Activated CD4-positive, alpha-beta memory T cell treated with anti-CD3 and anti-CD28 coated beads, Interleukin-2, amount 10 ng/mL, durations not matched to agents 7 days and 5 days (primary cell): ENCODE data around the gene SPOCK1. TPM values are rescaled to one million over a fixed set of nuclear protein-coding genes. Genes with fewer than 3 reads are reported as not detected.
"Not testable (repeated sequence)": the region's sequence is repeated elsewhere in the genome, so short reads cannot be mapped to it uniquely, and the experiment has no call there.

Experiments
- CTCF ChIA-PET: fragments of 350-600 bp; sonication (Branson Sonifier 250); formaldehyde crosslinking; loops from one replicate; lab custom pipeline; 2021; ENCODE audit warnings: antibody characterized with exemption, inconsistent platforms; lab: Charles Lee
- POLR2A ChIA-PET: fragments of 350-600 bp; sonication (Branson Sonifier 250); formaldehyde crosslinking; loops from one replicate; lab custom pipeline; 2021; ENCODE audit warnings: antibody characterized with exemption; lab: Charles Lee
- DNase-seq: peaks from one replicate; pipeline ENCODE4 v3.0.0-alpha.2; 2020
- H3K27ac Mint-ChIP-seq: one replicate; pipeline ENCODE4 v1.8.0; 2021; ENCODE audit warnings: mild to moderate bottlenecking, mixed read lengths
- H3K27me3 Mint-ChIP-seq: one replicate; pipeline ENCODE4 v1.8.0; 2021; ENCODE audit warnings: mixed read lengths
- H3K36me3 Mint-ChIP-seq: one replicate; pipeline ENCODE4 v1.8.0; 2021; ENCODE audit warnings: low read depth, mixed read lengths
- H3K4me1 Mint-ChIP-seq: one replicate; pipeline ENCODE4 v1.8.0; 2021; ENCODE audit warnings: mixed read lengths
- H3K4me3 Mint-ChIP-seq: one replicate; pipeline ENCODE4 v1.8.0; 2021; ENCODE audit warnings: mild to moderate bottlenecking, mixed read lengths
- H3K9me3 Mint-ChIP-seq: one replicate; pipeline ENCODE4 v1.8.0; 2021; ENCODE audit warnings: mixed read lengths
- total RNA-seq, 2 experiments: library from RNA; stranded (reverse); gene quantifications; one replicate each; pipeline ENCODE4 v1.2.3, GENCODE V29; 2021

SPOCK1 gene
- under 1 TPM; 0.73 to 0.86 TPM for total RNA-seq

DNA sequence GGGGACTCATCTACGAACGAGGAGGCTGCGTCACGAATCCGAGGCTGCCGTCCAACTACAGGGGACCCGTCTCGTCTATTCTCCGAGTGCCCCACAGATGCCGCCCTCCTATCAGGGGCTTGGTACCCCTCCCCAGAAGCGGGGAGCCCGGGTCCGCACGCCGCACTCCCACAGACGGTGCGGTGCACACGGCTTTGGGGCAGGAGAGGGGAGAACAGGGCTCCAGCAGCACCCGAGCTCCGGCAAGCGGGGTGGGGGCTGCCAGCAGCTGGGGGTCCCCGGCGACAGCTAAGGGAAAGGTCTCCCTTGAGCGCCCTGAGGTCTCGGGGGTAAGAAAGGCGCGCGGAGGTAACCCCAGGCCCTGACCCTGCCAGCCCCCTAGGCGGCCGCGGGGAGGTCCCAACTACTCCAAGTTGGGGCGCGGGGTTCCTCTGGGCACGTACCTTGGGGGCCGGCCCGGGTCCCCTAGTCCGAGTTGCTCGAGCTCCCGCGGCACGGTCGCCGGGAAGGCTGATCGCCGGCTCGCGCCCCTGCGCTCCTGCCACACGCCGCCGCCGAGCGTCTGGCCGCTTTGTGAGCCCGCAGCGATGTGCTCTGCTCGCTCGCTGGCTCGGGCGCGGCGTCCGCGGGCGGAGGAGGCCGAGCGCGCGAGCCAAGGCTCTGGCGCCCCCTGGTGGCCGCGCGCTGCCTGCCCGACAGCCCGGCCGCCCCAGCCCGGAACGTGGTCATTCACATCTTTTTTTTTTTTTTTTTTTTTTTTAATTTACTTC, at the start of gene SPOCK1:
Gene SPOCK1, minus strand, starts transcription at position 591 of the 770 bp plus-strand sequence.
- Mint-ChIP-seq H3K4me3 (no peak within 1 kb of the TSS), H3K4me1 (no peaks in the 10 kb centered on the region), H3K27me3 (peaks cover 27% of the 10 kb centered on the region), H3K9me3 (no peaks in the 10 kb centered on the region), H3K36me3 (no peaks in the 10 kb centered on the region), H3K27ac (no peak within 1 kb of the TSS)
- ChIA-PET CTCF (interaction anchor here (0.7 to 6.5 kb wide), 3 partner anchors 154 to 180 kb away, joined by 3 to 46 read pairs (median 5); no protein-coding TSS in a partner anchor), POLR2A (no interaction called here)
- DNase-seq: peak; percentile 64

DNA sequence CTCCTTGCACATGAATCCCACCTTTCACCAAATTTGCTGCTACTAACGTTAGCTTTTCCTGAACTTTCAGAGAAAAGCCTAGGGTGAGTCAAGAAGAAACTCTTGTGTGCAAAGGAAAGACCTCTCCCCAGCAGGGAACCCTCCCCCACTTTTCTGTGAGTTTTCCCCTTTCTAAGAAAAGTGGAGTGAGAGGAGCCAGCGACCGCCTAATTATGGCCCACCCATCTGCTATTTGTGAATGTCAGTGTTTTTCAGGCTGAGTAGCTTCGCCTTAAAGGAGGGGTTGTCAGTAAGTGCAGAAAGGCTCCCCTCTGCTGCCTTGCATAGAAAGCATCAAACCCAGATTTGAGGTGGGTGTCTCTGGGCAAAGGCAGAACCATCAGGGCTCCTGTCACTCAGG, 46.8 kb upstream of the SPOCK1 start:
- Mint-ChIP-seq H3K36me3 (no peaks in the 10 kb centered on the region), H3K27ac (no peak overlapping the region), H3K27me3 (peaks cover 13% of the 10 kb centered on the region), H3K4me1 (no peaks in the 10 kb centered on the region), H3K4me3 (no peak overlapping the region), H3K9me3 (peaks cover 2% of the 10 kb centered on the region)
- no peak for DNase-seq
- POLR2A ChIA-PET: no interaction called here
- CTCF ChIA-PET: no interaction called here

DNA sequence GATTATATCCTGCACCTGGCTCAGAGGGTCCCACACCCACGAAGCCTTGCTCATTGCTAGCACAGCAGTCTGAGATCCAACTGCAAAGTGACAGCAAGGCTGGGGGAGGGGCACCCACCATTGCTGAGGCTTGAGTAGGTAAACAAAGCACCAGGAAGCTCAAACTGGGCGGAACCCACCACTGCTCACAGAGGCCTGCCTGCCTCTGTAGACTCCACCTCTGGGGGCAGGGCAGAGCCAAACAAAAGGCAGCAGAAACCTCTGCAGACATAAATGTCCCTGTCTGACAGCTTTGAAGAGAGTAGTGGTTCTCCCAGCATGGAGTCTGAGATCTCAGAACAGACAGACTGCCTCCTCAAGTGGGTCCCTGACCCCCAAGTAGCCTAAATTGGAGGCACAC, 36.3 kb upstream of the SPOCK1 start:
- H3K27me3 Mint-ChIP-seq, H3K27ac Mint-ChIP-seq, CTCF ChIA-PET, H3K4me3 Mint-ChIP-seq, DNase-seq, POLR2A ChIA-PET, H3K9me3 Mint-ChIP-seq, H3K4me1 Mint-ChIP-seq, H3K36me3 Mint-ChIP-seq: not testable (repeated sequence)

DNA sequence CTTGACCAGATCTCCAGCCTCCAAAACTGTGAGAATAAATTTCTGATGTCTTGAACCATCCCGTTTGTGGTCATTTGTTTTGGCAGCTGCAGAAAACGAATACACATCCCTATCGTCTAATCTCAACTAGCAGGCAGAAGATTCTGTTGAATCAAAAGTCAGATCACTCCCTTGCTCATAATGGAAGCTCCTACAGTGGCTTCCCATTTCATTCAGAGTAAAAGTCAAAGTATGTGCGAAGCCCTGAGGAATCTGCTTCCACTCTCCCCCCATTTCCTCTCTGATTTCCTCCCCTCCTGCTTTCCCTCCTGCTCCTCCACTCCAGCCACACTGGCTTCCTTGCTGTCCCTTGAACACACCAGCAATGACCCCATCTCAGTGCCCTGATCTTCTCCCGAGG, 34.8 kb upstream of the SPOCK1 start:
- H3K27me3 Mint-ChIP-seq: no peaks in the 10 kb centered on the region
- POLR2A ChIA-PET: no interaction called here
- H3K36me3 Mint-ChIP-seq: no peaks in the 10 kb centered on the region
- no peak overlapping the region for H3K27ac Mint-ChIP-seq
- H3K9me3 Mint-ChIP-seq: peaks cover 2% of the 10 kb centered on the region
- no peak for DNase-seq
- no peak overlapping the region for H3K4me3 Mint-ChIP-seq
- CTCF ChIA-PET: no interaction called here
- no peaks in the 10 kb centered on the region for H3K4me1 Mint-ChIP-seq

DNA sequence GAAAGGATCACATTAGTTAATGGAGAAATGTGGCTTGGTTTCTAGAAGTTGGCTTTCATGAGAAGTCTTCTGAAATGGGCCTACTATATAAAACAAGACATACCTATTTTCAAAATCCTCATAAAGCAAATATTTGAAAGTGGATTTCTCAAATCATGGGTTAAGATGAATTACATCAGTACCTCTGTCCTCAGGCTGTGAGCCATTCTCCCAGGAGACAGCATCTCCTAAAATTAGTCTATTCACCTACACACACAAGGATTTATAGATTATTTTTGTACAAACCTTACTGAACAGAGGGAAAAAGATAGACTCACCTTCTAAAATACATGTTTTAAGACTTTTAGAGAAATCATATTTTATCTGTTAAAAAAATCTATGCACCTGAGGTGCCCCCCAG, 32.1 kb upstream of the SPOCK1 start:
- Mint-ChIP-seq H3K36me3 (no peaks in the 10 kb centered on the region), H3K27me3 (no peaks in the 10 kb centered on the region), H3K27ac (no peak overlapping the region), H3K9me3 (peaks cover under 1% of the 10 kb centered on the region), H3K4me1 (no peaks in the 10 kb centered on the region), H3K4me3 (no peak overlapping the region)
- CTCF ChIA-PET: no interaction called here
- no peak for DNase-seq
- POLR2A ChIA-PET: no interaction called here

DNA sequence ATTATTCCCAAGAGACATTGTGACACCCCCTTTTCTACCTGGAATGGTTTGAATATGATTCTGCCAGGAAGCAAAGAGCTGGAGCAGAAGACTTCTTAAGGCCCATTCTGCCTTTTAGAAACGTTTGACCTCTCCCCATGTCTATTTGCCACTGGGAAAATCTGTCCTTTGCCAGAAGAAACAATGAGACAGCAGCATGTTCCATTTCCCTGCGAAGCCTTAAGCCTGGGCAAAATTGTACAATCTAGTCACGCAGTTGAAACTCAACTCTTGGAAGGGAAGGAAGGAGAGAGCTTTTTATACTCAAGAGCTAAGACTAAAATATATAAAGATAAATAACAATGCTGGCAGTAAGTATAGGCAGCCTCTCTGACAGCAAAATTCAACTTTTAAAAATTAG, 22.1 kb upstream of the SPOCK1 start:
- H3K27me3 Mint-ChIP-seq: peaks cover 3% of the 10 kb centered on the region
- DNase-seq: no peak
- H3K36me3 Mint-ChIP-seq: no peaks in the 10 kb centered on the region
- no peak overlapping the region for H3K4me3 Mint-ChIP-seq
- ChIA-PET POLR2A (no interaction called here), CTCF (no interaction called here)
- H3K27ac Mint-ChIP-seq: no peak overlapping the region
- no peaks in the 10 kb centered on the region for H3K4me1 Mint-ChIP-seq
- no peaks in the 10 kb centered on the region for H3K9me3 Mint-ChIP-seq

DNA sequence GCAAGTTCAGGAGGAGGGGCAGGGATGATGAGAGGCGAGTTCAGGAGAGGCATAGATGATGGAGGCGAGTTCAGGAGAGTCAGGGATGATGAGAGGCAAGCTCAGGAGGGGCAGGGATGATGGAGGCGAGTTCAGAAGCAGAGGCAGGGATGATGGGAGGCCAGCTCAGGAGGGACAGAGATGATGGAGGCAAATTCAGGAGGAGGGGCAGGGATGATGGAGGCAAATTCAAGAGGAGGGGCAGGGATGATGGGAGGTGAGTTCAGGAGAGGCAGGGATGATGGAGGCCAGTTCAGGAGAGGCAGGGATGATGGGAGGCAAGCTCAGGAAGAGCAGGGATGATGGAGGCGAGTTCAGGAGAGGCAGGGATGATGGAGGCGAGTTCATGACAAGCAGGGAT, 17.8 kb upstream of the SPOCK1 start:
- no peaks in the 10 kb centered on the region for H3K4me1 Mint-ChIP-seq
- POLR2A ChIA-PET: no interaction called here
- no peak overlapping the region for H3K4me3 Mint-ChIP-seq
- H3K9me3 Mint-ChIP-seq: no peaks in the 10 kb centered on the region
- H3K27ac Mint-ChIP-seq: no peak overlapping the region
- peaks cover 2% of the 10 kb centered on the region for H3K27me3 Mint-ChIP-seq
- DNase-seq: no peak
- H3K36me3 Mint-ChIP-seq: no peaks in the 10 kb centered on the region
- CTCF ChIA-PET: no interaction called here

DNA sequence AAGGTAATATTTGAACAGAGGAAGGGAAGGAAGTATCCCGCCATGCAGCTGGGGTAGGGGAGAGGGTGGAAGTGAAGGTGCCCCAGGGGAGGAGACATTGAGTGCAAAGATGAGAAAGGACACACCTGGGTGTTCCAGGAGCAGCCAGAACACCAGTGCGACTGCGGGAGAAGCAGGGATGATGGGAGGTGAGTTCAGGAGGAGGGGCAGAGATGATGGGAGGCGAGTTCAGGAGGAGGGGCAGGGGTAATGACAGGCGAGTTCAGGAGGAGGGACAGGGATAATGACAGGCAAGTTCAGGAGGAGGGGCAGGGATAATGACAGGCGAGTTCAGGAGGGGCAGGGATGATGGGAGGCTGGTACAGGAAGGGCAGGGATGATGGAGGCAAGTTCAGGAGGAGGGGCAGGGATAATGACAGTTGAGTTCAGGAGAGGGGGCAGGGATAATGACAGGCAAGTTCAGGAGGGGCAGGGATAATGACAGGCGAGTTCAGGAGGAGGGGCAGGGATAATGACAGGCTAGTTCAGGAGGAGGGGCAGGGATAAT, 17.2 kb upstream of the SPOCK1 start:
- H3K9me3 Mint-ChIP-seq: no peaks in the 10 kb centered on the region
- no peaks in the 10 kb centered on the region for H3K4me1 Mint-ChIP-seq
- no peak overlapping the region for H3K27ac Mint-ChIP-seq
- ChIA-PET POLR2A (no interaction called here), CTCF (no interaction called here)
- H3K27me3 Mint-ChIP-seq: peaks cover 6% of the 10 kb centered on the region
- H3K4me3 Mint-ChIP-seq: no peak overlapping the region
- no peaks in the 10 kb centered on the region for H3K36me3 Mint-ChIP-seq
- DNase-seq: no peak

DNA sequence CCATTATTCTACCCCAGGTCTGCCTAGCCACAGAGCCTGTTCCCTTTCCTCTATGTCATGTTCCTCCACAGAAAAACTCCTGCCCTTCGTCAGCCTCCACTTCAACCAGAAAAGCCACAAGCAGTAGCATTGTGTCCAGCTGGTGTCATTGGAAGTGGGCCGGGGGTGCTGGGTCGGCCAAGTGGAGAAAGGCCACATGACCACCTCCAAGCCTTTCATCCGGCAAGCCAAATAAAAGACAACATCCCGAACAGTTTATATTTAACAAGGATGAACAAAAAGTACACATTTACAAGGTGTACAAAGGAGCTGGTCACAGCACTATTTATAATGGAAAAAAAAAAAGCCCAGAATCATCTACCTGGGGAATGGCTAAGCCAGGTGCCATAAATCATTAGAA, 16.1 kb upstream of the SPOCK1 start:
- Mint-ChIP-seq H3K4me1 (no peaks in the 10 kb centered on the region), H3K9me3 (no peaks in the 10 kb centered on the region), H3K27me3 (peaks cover 7% of the 10 kb centered on the region), H3K27ac (no peak overlapping the region), H3K4me3 (no peak overlapping the region), H3K36me3 (no peaks in the 10 kb centered on the region)
- no peak for DNase-seq
- ChIA-PET POLR2A (no interaction called here), CTCF (no interaction called here)

DNA sequence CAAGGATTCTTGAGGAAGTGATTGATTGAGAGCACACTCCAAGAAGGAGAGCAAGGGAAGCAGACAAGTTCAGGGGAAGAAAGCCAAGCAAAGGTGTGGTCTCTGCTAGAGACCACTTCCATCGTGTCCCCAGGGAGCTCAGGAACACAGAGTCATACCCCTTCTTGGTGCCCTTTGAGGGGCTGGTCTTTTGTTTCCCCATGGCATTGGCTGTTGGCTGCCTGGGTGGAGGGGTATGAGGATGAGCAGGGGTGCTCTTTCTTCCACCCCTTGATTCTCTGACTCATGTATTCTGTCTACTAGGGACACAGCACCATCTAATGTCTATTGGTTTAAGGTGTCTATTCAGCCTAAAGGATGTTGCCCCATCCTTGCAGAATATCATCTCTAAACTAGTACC, 11.5 kb upstream of the SPOCK1 start:
- Mint-ChIP-seq H3K9me3 (no peaks in the 10 kb centered on the region), H3K27me3 (peaks cover 10% of the 10 kb centered on the region), H3K4me3 (no peak overlapping the region), H3K36me3 (no peaks in the 10 kb centered on the region), H3K27ac (no peak overlapping the region), H3K4me1 (no peaks in the 10 kb centered on the region)
- ChIA-PET CTCF (no interaction called here), POLR2A (no interaction called here)
- no peak for DNase-seq

DNA sequence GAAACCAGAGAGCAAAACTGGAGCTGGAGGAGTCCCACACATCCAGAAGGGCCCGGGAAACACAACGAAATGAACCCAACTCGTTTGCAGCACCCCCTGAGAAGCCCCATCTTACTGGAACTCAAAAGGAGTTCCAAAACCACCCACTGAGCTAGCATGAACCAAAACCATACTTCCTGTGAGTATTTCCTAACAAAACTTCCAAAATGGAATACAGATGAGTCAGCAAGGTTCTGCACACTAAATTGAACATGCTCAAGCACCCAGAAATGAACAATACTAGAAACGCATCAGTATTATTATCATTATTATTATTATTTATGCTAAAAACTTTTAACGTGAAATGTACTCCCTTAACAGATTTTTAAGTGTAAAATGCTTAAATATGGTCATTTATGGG, 8.0 kb upstream of the SPOCK1 start:
- Mint-ChIP-seq H3K27ac (no peak overlapping the region), H3K4me3 (no peak overlapping the region), H3K9me3 (no peaks in the 10 kb centered on the region), H3K4me1 (no peaks in the 10 kb centered on the region), H3K36me3 (no peaks in the 10 kb centered on the region), H3K27me3 (peaks cover 10% of the 10 kb centered on the region)
- ChIA-PET CTCF (no interaction called here), POLR2A (no interaction called here)
- DNase-seq: no peak

DNA sequence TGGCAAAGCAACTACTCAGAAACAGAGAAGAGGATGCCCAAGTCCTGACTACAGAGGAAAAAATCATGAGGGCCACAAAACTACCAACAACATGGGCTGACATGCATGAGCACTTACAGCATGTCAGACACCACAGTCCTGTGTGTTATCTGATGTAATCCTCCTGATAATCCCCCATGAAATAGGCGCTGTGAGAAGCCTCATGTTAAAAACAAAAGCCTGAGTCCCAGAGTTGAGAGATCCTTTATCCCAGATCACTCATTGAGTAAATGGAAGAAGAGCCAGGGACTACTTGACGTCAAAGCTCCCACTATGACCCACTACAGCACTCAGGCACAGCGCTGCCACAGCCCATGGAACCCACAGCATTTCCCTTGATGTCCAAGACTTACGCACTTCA, 7.2 kb upstream of the SPOCK1 start:
- Mint-ChIP-seq H3K4me1 (no peaks in the 10 kb centered on the region), H3K27me3 (peaks cover 4% of the 10 kb centered on the region), H3K4me3 (no peak overlapping the region), H3K27ac (no peak overlapping the region), H3K36me3 (no peaks in the 10 kb centered on the region), H3K9me3 (no peaks in the 10 kb centered on the region)
- POLR2A ChIA-PET: no interaction called here
- DNase-seq: no peak
- CTCF ChIA-PET: interaction anchor here (1.2 kb wide), 1 partner anchor 185 kb away, joined by 3 read pairs; no protein-coding TSS in a partner anchor

DNA sequence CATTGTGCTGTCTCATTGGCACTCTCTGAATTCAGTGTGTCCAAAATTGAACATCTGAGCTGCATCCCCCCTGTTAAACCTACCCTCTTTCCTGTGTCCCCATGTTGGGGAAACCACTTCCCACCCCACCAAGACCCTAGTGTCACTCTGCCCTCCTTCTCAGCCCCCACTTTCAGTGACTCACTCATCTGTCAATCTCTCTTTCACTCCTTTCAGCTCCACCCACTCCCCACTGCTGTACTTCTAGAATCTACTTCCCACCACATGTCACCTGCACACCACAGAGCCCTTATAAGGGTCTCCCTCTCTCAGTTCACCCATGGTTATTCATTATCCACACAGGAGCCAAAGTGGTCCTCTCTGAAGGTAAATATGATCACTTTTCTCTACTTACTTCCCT, 5.8 kb upstream of the SPOCK1 start:
- no peaks in the 10 kb centered on the region for H3K36me3 Mint-ChIP-seq
- peaks cover 3% of the 10 kb centered on the region for H3K27me3 Mint-ChIP-seq
- no peak overlapping the region for H3K4me3 Mint-ChIP-seq
- no peaks in the 10 kb centered on the region for H3K4me1 Mint-ChIP-seq
- CTCF ChIA-PET: interaction anchor here (1.2 kb wide), 1 partner anchor 184 kb away, joined by 3 read pairs; no protein-coding TSS in a partner anchor
- no peaks in the 10 kb centered on the region for H3K9me3 Mint-ChIP-seq
- H3K27ac Mint-ChIP-seq: no peak overlapping the region
- DNase-seq: no peak
- POLR2A ChIA-PET: no interaction called here

DNA sequence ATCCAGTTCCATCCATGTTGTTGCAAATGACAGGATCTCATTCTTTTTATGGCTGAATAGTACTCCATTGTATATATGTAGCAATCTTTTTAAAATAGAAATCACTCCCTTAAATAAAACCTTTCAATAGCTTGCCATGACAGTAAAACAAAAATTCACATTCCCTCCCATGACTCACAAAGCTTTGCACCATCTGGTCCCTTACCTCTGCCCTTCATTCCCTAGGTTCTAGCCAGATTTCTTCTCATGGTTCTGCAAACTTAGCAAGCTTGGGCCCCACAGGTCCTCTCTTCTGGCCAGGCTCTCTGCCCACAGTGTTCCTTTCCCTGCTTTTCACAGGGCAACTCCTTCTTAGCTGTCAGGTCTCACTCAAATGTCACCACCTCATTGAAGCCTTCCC, 4.3 kb upstream of the SPOCK1 start:
- no peak for DNase-seq
- H3K27ac Mint-ChIP-seq: no peak overlapping the region
- H3K9me3 Mint-ChIP-seq: no peaks in the 10 kb centered on the region
- peaks cover 3% of the 10 kb centered on the region for H3K27me3 Mint-ChIP-seq
- ChIA-PET POLR2A (no interaction called here), CTCF (no interaction called here)
- no peaks in the 10 kb centered on the region for H3K36me3 Mint-ChIP-seq
- no peaks in the 10 kb centered on the region for H3K4me1 Mint-ChIP-seq
- no peak overlapping the region for H3K4me3 Mint-ChIP-seq
